Upper lobe of left lung (tissue), 6 donors: ENCODE measurements around the gene NGEF. TPM values are rescaled to one million over a fixed set of nuclear protein-coding genes. Genes with fewer than 3 reads are reported as not detected.

Source experiments
- ATAC-seq, 2 donors: fragments of 200-7000 bp; cut with Tn5 transposase; one replicate each; pipeline ENCODE4 v1.9.1; 2022; ENCODE audit warnings: mild to moderate bottlenecking in 2 of 2, moderate library complexity in 2 of 2; ENCODE audit not compliant: low FRiP score in 2 of 2
- DNase-seq, 2 donors: peaks; one replicate each; pipeline ENCODE4 v3.0.0-alpha.2; 2019 to 2020
- H3K27ac ChIP-seq, 4 donors: fragments of 200-600 bp; sonication (generic); one replicate each; pipeline ENCODE4 v1.5.1; 2016 to 2019
- H3K27me3 ChIP-seq, 4 donors: fragments of 200-600 bp; sonication (generic); one replicate each; pipeline ENCODE4 v1.5.1; 2017 to 2019
- H3K36me3 ChIP-seq, 4 donors: fragments of 200-600 bp; sonication (generic); one replicate each; pipeline ENCODE4 v1.5.1; 2016 to 2019
- H3K4me1 ChIP-seq, 4 donors: fragments of 200-600 bp; sonication (generic); one replicate each; pipeline ENCODE4 v1.5.1; 2018 to 2019
- H3K4me3 ChIP-seq, 4 donors: fragments of 200-600 bp; sonication (generic); one replicate each; pipeline ENCODE4 v1.5.1; 2017 to 2019; ENCODE audit warnings: mild to moderate bottlenecking in 2 of 4, moderate library complexity in 1 of 4
- H3K9me3 ChIP-seq, 4 donors: fragments of 200-600 bp; sonication (generic); one replicate each; pipeline ENCODE4 v1.5.1; 2018 to 2019
- EP300 ChIP-seq, 4 donors: sonication (generic); formaldehyde crosslinking; IDR thresholded peaks; one replicate each; pipeline ENCODE4 v1.5.1; 2017; ENCODE audit warnings: antibody characterized with exemption in 4 of 4, control low read depth in 2 of 4
- POLR2A ChIP-seq, 4 donors: fragments of 450-650 bp; IDR thresholded peaks; one replicate each; pipeline ENCODE4 v1.5.1; 2016 to 2017; ENCODE audit warnings: antibody characterized with exemption in 4 of 4, mild to moderate bottlenecking in 2 of 4
- POLR2AphosphoS5 ChIP-seq, 2 donors: sonication (generic); formaldehyde crosslinking; IDR thresholded peaks; one replicate each; pipeline ENCODE4 v1.5.1; 2017; ENCODE audit warnings: antibody characterized with exemption in 2 of 2
- WGBS, 2 donors: methylation state at CpG; one replicate each; pipeline ENCODE4 v1.1.5; 2017 to 2018; 5-methylcytosine and 5-hydroxymethylcytosine counted together
- total RNA-seq, 6 donors: library from RNA; depleted of rRNA in 4 of 6; stranded (reverse); fragments of >200 nt in 4 of 6; gene quantifications; one replicate each; pipeline versions ENCODE4 v1.1.0 to v1.2.1, GENCODE V29; 2016 to 2021
- TF ChIP-seq, protein P1 (sequence below), 6 experiments: fragments of 450-650 bp in 4 of 6; fragments of 200-600 bp in 2 of 6; sonication (generic) in 2 of 6; IDR thresholded peaks; one replicate each; pipeline ENCODE4 v1.5.1; 2016 to 2019; ENCODE audit warnings: antibody characterized with exemption in 6 of 6
- donor health status: DM: no; HTN: no; CAD: no; lungs with moderate emphysema.
- donor health status: DM: no; HTN: yes; CAD: no; lungs with severe emphysema.

Gene NGEF
- total RNA-seq, 6 donors from 2014 or later: 0.29 to 6.3 (median 0.98) TPM; not detected in 1

DNA sequence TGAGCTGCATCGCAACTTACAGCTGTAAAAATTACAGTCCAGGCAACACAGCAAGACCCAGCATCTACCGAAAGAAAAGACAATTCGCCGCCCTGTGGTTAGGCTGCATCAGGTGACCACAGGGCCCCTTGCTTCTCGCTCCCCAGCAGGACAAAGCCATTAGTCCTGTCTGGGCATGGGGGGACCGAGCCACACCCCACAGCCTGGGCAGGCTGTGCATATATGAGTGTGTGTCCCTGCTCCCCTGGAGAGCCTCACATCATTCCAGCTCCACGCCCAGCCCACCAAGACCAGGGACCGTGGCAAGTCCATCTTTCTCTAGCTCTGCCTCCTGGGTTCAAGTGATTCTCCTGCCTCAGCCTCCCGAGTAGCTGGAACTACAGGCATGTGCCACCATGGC is 109.1 kb downstream of the NGEF start:
- no peaks in the 10 kb centered on the region for H3K36me3 ChIP-seq
- DNase-seq: no peak
- no peak overlapping the region for H3K4me3 ChIP-seq
- no peaks in the 10 kb centered on the region for H3K27me3 ChIP-seq
- WGBS, 2 donors: 87% methylated on average over 6 to 9 of the region's 9 CpGs
- TF ChIP-seq EP300 (IDR thresholded peaks at IDR 0.05) (no peak), POLR2A (IDR thresholded peaks at IDR 0.05) (no peak), POLR2AphosphoS5 (IDR thresholded peaks at IDR 0.05) (no peak)
- TF ChIP-seq, protein P1, sequence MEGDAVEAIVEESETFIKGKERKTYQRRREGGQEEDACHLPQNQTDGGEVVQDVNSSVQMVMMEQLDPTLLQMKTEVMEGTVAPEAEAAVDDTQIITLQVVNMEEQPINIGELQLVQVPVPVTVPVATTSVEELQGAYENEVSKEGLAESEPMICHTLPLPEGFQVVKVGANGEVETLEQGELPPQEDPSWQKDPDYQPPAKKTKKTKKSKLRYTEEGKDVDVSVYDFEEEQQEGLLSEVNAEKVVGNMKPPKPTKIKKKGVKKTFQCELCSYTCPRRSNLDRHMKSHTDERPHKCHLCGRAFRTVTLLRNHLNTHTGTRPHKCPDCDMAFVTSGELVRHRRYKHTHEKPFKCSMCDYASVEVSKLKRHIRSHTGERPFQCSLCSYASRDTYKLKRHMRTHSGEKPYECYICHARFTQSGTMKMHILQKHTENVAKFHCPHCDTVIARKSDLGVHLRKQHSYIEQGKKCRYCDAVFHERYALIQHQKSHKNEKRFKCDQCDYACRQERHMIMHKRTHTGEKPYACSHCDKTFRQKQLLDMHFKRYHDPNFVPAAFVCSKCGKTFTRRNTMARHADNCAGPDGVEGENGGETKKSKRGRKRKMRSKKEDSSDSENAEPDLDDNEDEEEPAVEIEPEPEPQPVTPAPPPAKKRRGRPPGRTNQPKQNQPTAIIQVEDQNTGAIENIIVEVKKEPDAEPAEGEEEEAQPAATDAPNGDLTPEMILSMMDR (IDR thresholded peaks at IDR 0.05): no peak
- no peaks in the 10 kb centered on the region for H3K4me1 ChIP-seq
- no peaks in the 10 kb centered on the region for H3K9me3 ChIP-seq
- H3K27ac ChIP-seq: no peak overlapping the region
- no peak for ATAC-seq

DNA sequence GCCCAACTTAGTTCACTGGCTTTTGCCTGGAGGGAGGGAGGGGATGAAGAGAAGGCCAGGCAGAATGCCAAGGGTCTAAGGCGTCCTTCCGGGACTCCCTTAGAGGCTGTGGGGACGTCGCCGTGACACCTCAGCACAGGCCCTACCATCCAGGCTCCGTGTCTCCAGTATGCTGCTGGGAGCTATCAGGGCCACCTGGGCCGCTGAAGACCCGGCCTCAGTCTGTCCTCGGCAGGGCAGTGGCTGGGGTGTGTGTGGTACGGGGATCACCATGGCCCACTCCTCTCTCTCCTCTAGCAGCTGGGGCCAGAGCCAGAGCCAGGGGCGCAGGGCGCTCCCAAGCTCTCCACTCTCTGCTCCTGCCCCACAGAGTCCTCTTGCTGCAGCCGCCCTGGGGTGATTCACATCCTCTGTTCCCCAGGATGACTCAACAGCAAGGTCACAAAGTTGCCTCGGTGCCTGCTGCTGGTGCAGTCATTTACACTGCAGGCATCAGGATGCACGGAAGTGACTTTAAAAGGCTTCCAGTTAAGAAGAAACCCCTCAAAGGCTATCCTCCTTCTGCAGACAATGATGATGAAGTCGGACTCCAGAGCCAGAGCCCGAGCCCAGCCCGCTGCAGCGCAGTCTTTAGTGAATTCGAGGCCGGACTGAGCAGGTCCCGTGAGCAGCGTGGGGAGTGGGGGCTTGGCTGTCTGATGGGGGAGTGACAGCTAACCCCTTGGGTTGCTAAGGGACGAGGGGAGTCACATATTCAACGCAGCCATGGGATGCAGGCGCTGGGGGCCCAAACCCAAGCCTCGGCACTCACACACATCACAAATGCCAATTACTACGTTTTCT is 111.1 kb downstream of the NGEF start:
- 76 to 78% methylated on average over 8 to 25 of the region's 28 CpGs for WGBS, 2 donors
- no peaks in the 10 kb centered on the region for H3K4me1 ChIP-seq
- H3K27ac ChIP-seq: no peak overlapping the region
- H3K4me3 ChIP-seq: no peak overlapping the region
- H3K36me3 ChIP-seq: no peaks in the 10 kb centered on the region
- ATAC-seq (peak; percentile 58 to 64), DNase-seq (peak in 1 of 2 donors; percentile 75)
- H3K9me3 ChIP-seq: no peaks in the 10 kb centered on the region
- no peaks in the 10 kb centered on the region for H3K27me3 ChIP-seq
- TF ChIP-seq POLR2A (IDR thresholded peaks at IDR 0.05) (no peak), EP300 (IDR thresholded peaks at IDR 0.05) (no peak), POLR2AphosphoS5 (IDR thresholded peaks at IDR 0.05) (no peak)
- TF ChIP-seq, protein P1 (IDR thresholded peaks at IDR 0.05): no peak

DNA sequence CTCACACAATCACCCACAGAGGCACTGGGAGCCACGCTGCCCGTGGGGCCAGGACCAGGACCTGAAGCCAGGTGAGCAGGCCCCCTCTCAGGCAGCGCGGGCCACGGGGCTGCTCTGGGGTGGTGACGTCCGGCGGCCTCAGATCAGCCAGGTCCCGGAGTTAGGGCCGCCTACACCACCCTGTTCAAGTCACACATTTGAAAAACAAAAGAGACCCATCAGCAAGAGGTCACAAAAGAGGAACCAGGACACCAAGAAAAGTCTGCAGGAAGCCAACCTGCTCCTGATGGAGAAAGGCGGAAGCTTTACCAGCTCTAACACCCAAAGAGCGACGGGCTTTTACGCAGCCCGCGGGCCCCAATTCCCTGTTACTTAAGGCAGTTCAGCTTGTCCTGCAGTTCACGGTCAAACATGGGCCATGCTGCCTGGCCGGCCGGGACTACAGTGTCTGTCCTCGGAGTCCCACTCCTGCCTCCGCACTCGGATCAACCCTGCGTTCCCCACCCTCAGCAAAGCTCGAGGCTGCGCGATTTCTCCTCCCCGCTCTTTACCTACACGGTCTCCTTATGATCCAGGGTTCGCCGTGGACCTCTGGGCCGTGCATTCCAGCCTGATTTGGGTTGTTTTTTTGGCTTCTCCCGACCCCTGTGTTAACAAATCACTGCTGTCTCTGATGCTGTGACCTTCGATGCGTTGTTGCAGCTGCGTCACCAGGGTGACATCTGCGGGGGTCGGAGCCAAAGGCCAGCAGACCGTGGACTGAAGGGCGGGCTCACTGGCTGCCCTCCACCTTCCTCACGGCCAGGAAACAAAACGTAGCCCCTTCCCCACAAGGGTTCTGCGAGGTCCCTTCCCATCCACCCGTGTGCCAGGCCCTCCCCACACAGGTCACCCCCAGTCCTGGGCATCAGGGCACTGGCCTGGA is 112.0 kb downstream of the NGEF start:
- no peaks in the 10 kb centered on the region for H3K9me3 ChIP-seq
- ATAC-seq (no peak), DNase-seq (peak in 1 of 2 donors; percentile 57)
- H3K27me3 ChIP-seq: no peaks in the 10 kb centered on the region
- H3K36me3 ChIP-seq: no peaks in the 10 kb centered on the region
- H3K4me3 ChIP-seq: no peak overlapping the region
- 66 to 71% methylated on average over 38 to 39 of the region's 43 CpGs for WGBS, 2 donors
- H3K27ac ChIP-seq: no peak overlapping the region
- H3K4me1 ChIP-seq: no peaks in the 10 kb centered on the region
- no peak for TF ChIP-seq EP300 (IDR thresholded peaks at IDR 0.05)
- no peak for TF ChIP-seq POLR2A (IDR thresholded peaks at IDR 0.05)
- no peak for TF ChIP-seq POLR2AphosphoS5 (IDR thresholded peaks at IDR 0.05)
- TF ChIP-seq, protein P1 (IDR thresholded peaks at IDR 0.05): no peak

DNA sequence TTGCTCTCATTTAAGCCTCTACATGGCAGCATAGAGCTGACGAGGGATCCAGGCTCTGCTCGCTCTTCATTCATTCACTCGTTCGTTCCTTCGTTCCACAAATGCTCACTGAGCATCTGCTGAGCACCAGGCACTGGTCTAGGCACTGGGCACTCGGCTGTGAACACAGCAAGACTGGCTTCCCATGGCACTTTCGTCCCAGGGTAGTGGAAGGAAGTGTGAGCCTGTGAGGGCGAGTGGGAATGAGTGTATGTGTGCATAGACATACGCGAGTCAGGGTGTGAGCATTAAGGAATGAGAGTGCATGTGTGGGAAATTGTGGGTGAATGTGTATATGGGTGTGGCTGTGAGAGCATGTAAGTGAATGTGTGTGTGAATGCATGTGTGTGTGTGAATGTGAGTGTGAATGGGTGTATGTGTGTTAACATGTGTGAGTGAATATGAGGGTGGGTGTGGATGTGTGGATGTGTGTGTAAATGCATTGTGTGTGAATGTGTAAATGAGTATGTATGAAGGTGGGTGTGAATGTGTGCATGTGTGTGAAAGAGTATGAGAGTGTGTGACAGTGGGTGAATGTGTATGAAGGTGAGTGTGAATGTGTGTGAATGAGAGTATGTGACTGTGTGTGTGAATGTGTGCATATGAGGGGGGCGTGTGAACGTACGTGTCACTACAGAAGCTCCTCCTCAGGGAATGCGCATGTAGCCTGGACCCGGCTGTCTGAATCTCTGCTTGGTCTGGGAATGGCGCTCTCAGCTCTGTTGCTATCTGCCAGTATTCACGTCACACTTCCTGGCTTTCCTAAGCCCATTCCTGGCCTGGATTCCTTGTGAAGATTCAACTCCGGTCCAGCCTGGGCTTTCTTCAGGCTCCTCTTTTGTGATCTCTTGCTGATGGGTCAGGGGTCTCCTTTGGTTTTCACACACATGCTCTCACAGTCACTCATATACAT is 114.2 kb downstream of the NGEF start:
- Histone ChIP-seq H3K27ac (no peak overlapping the region), H3K4me1 (no peaks in the 10 kb centered on the region), H3K27me3 (no peaks in the 10 kb centered on the region), H3K9me3 (no peaks in the 10 kb centered on the region), H3K36me3 (no peaks in the 10 kb centered on the region), H3K4me3 (no peak overlapping the region)
- WGBS, 2 donors: 71 to 78% methylated on average over 18 of the region's 18 CpGs
- ATAC-seq (no peak), DNase-seq (no peak)
- TF ChIP-seq EP300 (IDR thresholded peaks at IDR 0.05) (no peak), POLR2A (IDR thresholded peaks at IDR 0.05) (no peak), POLR2AphosphoS5 (IDR thresholded peaks at IDR 0.05) (no peak)
- TF ChIP-seq, protein P1 (IDR thresholded peaks at IDR 0.05): no peak
